Omental fat pad (tissue), 4 donors: ENCODE results near the gene APCDD1L. TPM values are rescaled to one million over a fixed set of nuclear protein-coding genes. Genes with fewer than 3 reads are reported as not detected.

Experiments
- ATAC-seq: fragments of 150-250 bp; one replicate; pipeline ENCODE4 v1.9.1; 2016; ENCODE audit warnings: mild to moderate bottlenecking, moderate library complexity; ENCODE audit not compliant: low FRiP score
- DNase-seq: peaks from one replicate; pipeline ENCODE4 v3.0.0-alpha.2; 2019; ENCODE audit warnings: low spot score
- CTCF ChIP-seq, 3 donors: fragments of 450-650 bp; IDR thresholded peaks; one replicate each; pipeline ENCODE4 v1.5.1; 2016 to 2017; ENCODE audit warnings: antibody characterized with exemption in 3 of 3, mild to moderate bottlenecking in 3 of 3, moderate library complexity in 2 of 3
- total RNA-seq, 4 donors: library from RNA; depleted of rRNA; stranded (reverse); fragments of >200 nt; gene quantifications; one replicate each; pipeline ENCODE4 v1.1.0, GENCODE V29; 2016

APCDD1L gene
- total RNA-seq, 4 donors from 2014 or later, result 0.19 TPM; not detected in 3

- DNase-seq (no peak), ATAC-seq (no peak)
- no peak for TF ChIP-seq CTCF (IDR thresholded peaks at IDR 0.05)
Observed at GRCh38 chr20:58554541-58554940, 39.3 kb upstream of the APCDD1L start.

DNA sequence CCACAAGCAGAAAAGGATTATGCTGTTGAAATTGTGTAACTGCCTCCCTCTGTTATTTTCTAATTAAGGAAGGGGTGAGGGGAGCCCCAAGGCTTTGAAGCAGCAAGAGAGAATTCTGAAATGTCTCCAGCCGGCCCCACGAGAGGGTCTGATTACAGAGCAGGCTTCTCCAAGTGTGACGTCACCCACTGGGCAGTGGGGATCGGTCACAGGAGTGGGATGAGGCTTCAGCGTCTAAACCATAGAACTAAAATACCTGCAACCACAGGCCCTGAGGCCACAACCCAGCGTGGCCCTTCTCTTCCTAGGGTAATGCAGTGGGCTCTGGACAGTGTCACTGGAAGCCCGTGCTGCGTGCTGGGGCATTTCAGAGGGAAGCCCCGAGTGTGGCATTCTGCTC lies 38.6 kb upstream of the APCDD1L start:
- DNase-seq (no peak), ATAC-seq (no peak)
- TF ChIP-seq CTCF (IDR thresholded peaks at IDR 0.05), result no peak

- no peak for TF ChIP-seq CTCF (IDR thresholded peaks at IDR 0.05)
- no peak for DNase-seq
- ATAC-seq, result no peak
Observed at GRCh38 chr20:58553166-58553696, 38.0 kb upstream of the APCDD1L start.

DNA sequence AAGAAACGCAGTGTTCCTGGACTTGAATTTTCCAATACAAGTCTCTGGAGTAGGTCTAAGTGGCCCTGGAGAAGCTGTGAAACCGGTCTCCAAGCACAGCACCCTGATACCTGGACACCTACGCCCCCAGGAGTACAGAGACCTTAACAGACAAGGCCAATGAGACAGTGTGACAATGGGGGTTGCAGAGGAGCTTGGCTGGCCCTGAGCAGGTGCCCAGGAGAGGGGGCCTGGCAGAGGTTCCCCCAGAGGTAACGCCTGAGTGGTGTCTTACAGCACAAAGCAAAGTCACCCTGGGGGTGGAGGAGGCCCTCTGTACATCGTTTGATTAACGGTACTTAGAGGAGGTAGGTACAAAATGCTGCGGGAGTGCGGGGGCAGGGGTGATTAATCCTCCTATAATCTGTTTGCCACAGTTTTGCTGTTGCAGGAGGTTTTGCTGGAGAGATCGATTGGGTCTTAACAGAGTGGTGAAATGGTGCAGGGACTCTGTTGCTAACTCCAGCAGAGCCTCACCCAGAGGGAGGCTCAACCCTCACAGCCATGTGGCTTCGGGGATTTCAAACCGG lies 37.3 kb upstream of the APCDD1L start:
- ATAC-seq (no peak), DNase-seq (no peak)
- TF ChIP-seq CTCF (IDR thresholded peaks at IDR 0.05), result no peak

DNA sequence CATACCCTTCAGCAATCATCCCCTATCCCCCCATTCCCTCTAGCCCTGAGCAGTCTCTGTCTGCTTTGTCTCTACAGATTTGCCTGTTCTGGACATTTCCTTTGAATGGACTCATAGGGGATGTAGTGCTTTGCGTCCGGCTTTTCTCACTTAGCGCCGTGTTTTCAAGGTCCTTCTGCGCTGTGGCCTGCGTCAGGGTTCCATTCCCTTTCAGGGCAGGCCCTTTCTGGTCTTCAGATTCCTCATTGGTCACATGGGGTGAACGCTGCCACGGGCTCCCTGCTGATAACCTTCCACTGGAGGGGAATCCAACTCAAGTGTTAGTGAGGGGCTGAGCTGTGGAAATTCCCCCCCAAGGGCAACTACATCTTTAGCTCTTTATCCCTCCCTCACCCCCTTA lies 36.4 kb upstream of the APCDD1L start:
- TF ChIP-seq CTCF (IDR thresholded peaks at IDR 0.05), result no peak
- ATAC-seq, result no peak
- no peak for DNase-seq

GRCh38 chr20:58550275-58551059 lies 35.3 kb upstream of the APCDD1L start:
- DNase-seq (no peak), ATAC-seq (no peak)
- no peak for TF ChIP-seq CTCF (IDR thresholded peaks at IDR 0.05)
